ENCODE measurements around the gene DECR2. TPM values are rescaled to one million over a fixed set of nuclear protein-coding genes. Genes with fewer than 3 reads are reported as not detected.

Gene DECR2
- total RNA-seq, 1 donor from 2014 or later = 14.6 TPM

DNA sequence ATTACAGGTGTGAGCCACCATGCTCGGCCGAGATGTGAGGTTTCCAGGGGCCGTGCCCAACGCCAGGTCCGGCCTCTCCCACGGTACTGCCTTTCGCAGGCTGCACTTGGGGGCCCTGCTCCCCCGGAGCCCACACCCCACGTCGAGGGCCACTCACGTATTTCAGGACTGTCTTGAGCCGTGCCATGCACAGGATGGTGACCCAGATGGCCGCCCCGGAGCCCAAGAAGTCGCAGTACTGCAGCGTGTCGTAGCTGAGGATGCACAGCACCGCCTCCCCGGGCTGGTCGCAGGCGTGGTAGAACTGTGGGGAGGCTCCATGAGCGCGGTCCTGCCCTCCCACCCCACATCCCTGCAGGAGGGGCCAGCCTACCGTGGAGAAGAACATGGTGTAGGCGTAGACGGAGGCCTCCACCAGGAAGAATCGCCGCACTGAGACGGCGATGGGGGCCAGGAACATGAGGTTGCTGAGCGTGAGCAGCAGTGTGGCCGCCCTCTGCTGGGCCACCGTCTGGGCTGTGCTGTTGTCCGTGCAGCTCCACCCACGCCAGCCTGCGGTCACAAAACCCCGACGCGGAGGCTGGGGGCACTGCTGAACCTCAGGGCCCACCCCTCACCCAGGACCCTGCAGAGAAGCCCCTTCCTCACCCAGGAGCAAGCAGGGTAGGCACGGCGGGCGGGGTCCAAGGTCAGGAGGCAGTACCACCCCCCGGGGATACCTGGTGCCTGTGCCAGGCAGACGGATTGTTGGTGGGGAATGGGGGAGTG, 27.7 kb upstream of the DECR2 start:
- Mint-ChIP-seq H3K4me1 (ENCODE audit: unreplicated experiment) (peaks cover 2% of the 10 kb centered on the region), H3K4me3 (ENCODE audit: unreplicated experiment) (peak overlapping the region; percentile 21)
- TF ChIP-seq, protein P1, sequence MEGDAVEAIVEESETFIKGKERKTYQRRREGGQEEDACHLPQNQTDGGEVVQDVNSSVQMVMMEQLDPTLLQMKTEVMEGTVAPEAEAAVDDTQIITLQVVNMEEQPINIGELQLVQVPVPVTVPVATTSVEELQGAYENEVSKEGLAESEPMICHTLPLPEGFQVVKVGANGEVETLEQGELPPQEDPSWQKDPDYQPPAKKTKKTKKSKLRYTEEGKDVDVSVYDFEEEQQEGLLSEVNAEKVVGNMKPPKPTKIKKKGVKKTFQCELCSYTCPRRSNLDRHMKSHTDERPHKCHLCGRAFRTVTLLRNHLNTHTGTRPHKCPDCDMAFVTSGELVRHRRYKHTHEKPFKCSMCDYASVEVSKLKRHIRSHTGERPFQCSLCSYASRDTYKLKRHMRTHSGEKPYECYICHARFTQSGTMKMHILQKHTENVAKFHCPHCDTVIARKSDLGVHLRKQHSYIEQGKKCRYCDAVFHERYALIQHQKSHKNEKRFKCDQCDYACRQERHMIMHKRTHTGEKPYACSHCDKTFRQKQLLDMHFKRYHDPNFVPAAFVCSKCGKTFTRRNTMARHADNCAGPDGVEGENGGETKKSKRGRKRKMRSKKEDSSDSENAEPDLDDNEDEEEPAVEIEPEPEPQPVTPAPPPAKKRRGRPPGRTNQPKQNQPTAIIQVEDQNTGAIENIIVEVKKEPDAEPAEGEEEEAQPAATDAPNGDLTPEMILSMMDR (IDR thresholded peaks at IDR 0.05; ENCODE audit: unreplicated experiment) = no peak

DNA sequence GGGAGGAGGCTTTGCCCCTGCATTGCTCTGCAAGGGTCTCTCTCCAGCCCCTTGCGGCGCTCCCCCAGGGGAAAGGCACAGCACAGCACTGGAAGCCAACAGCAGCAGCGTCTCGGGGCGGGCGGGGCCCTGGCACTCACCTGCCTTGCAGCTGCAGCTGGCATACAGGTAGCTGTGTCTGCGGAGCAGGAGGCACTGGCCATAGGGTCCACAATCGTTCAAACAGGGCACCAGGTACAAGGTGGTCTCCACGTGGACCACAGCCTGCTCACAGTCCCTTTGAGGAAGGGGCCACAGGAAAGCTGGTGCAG, 27.1 kb upstream of the DECR2 start:
- H3K36me3 Mint-ChIP-seq (ENCODE audit: low read depth, unreplicated experiment) = peaks cover 13% of the 10 kb centered on the region
- H3K4me3 Mint-ChIP-seq (ENCODE audit: unreplicated experiment) = no peak overlapping the region
- H3K27me3 Mint-ChIP-seq (ENCODE audit: unreplicated experiment) = peaks cover 7% of the 10 kb centered on the region
- H3K27ac Mint-ChIP-seq (ENCODE audit: unreplicated experiment) = no peak overlapping the region
- no peak for DNase-seq (ENCODE audit: low spot score)
- TF ChIP-seq, protein P1 (IDR thresholded peaks at IDR 0.05; ENCODE audit: unreplicated experiment) = no peak
- H3K4me1 Mint-ChIP-seq (ENCODE audit: unreplicated experiment) = peaks cover 2% of the 10 kb centered on the region
- H3K9me3 Mint-ChIP-seq (ENCODE audit: unreplicated experiment) = no peaks in the 10 kb centered on the region

More for the DNA sequence above, 27.7 kb upstream of the DECR2 start:
- DNase-seq (ENCODE audit: low spot score) = no peak
- Mint-ChIP-seq H3K36me3 (ENCODE audit: low read depth, unreplicated experiment) (peaks cover 13% of the 10 kb centered on the region), H3K27ac (ENCODE audit: unreplicated experiment) (no peak overlapping the region), H3K27me3 (ENCODE audit: unreplicated experiment) (peaks cover 10% of the 10 kb centered on the region), H3K9me3 (ENCODE audit: unreplicated experiment) (no peaks in the 10 kb centered on the region)

DNA sequence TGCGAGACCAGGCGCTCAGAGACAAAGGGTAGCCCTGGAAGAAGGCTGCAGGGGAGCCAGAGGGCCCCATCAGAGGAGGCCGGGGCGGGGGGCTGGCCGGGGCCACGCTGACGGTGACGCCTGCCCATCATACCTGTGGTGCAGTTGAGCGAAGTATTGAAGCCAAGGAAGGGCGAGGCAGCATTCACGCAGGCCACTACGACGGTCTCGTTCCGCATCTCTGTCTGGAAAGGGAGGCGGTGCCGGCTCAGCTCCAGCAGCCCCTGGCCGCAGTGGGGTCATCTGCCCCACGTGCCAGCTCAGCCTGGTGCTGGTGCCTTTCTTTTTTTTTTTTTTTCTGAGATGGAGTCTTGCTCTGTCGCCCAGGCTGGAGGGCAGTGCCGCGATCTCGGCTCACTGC, 26.5 kb upstream of the DECR2 start:
- Mint-ChIP-seq H3K4me3 (ENCODE audit: unreplicated experiment) (no peak overlapping the region), H3K4me1 (ENCODE audit: unreplicated experiment) (peaks cover 5% of the 10 kb centered on the region)
- TF ChIP-seq, protein P1 (IDR thresholded peaks at IDR 0.05; ENCODE audit: unreplicated experiment) = no peak

DNA sequence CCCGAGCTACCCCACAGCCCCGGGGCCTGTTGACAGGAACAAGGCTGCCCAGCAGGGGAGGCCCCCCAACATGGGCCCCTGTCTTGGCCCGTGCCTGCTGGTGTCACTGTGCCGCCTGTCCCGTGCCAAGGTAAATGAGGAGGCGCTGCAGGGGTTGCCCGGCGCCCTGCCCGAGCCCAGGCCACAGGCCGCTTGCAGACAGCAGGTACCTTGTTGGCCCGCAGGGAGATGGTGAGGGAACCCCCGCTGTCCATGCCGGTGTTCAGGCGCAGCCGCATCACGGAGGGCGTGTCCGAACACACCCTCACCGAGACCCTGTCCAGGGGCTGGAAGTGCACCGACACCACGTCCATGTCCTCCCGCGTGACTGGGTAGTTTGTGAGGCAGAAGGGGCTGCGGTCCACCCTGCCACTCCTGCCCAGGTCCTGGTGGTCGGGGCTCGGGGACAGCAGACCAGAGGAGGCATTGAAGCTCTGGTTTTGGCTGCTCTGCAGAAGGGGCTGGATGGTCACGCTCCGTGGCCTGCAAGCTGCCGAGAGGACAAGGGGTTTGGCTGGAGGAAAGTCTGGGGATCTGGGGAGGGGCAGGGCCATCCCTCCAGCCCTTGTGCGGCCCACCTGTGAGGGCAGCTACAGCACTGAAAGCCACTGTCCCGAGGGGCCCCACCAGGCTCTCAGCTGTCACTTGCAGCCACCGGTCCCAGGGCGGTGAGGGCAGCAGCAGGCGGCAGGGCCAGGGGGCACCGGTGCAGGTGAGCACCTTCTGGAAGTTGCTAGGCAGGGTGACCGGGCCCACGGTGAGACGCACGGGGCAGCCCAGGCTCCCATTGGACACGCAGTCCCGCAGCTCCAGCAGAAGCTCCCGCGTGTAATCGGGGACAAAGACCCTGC, 25.5 kb upstream of the DECR2 start:
- H3K4me1 Mint-ChIP-seq (ENCODE audit: unreplicated experiment) = peaks cover 3% of the 10 kb centered on the region
- peaks cover 8% of the 10 kb centered on the region for H3K36me3 Mint-ChIP-seq (ENCODE audit: low read depth, unreplicated experiment)
- no peak overlapping the region for H3K4me3 Mint-ChIP-seq (ENCODE audit: unreplicated experiment)
- no peak overlapping the region for H3K27ac Mint-ChIP-seq (ENCODE audit: unreplicated experiment)
- peaks cover 6% of the 10 kb centered on the region for H3K27me3 Mint-ChIP-seq (ENCODE audit: unreplicated experiment)
- TF ChIP-seq, protein P1 (IDR thresholded peaks at IDR 0.05; ENCODE audit: unreplicated experiment) = no peak
- H3K9me3 Mint-ChIP-seq (ENCODE audit: unreplicated experiment) = no peaks in the 10 kb centered on the region
- DNase-seq (ENCODE audit: low spot score) = no peak

More for the DNA sequence above, 26.5 kb upstream of the DECR2 start:
- Mint-ChIP-seq H3K36me3 (ENCODE audit: low read depth, unreplicated experiment) (peaks cover 13% of the 10 kb centered on the region), H3K27me3 (ENCODE audit: unreplicated experiment) (peaks cover 7% of the 10 kb centered on the region), H3K9me3 (ENCODE audit: unreplicated experiment) (no peaks in the 10 kb centered on the region), H3K27ac (ENCODE audit: unreplicated experiment) (no peak overlapping the region)
- DNase-seq (ENCODE audit: low spot score) = no peak

All from endothelial cell (in vitro differentiated cells).